Esophagus muscularis mucosa (tissue), 4 donors: Measurements from ENCODE around the gene NKAIN1. TPM values are rescaled to one million over a fixed set of nuclear protein-coding genes. Genes with fewer than 3 reads are reported as not detected.
"Not testable (repeated sequence)": the region's sequence is repeated elsewhere in the genome, so short reads cannot be mapped to it uniquely, and the experiment has no call there.

ENCODE experiments used
- DNase-seq: peaks from one replicate; pipeline ENCODE4 v3.0.0-alpha.2; 2017; ENCODE audit errors: extremely low spot score
- H3K27ac ChIP-seq, 4 donors: fragments of 200-600 bp; sonication (generic); replicated peaks in 1 of 4; 1 replicate in 3 of 4; 2 replicates in 1 of 4; pipeline ENCODE4 v1.5.1; 2016 to 2019; ENCODE audit warnings: mild to moderate bottlenecking in 1 of 4
- H3K27me3 ChIP-seq, 4 donors: fragments of 200-600 bp; sonication (generic); one replicate each; pipeline versions ENCODE4 v1.5.1 to v1.6.0; 2016 to 2019
- H3K36me3 ChIP-seq, 4 donors: fragments of 200-600 bp; sonication (generic); one replicate each; pipeline ENCODE4 v1.5.1; 2016 to 2019
- H3K4me1 ChIP-seq, 4 donors: fragments of 200-600 bp; sonication (generic); one replicate each; pipeline ENCODE4 v1.5.1; 2016 to 2019
- H3K4me3 ChIP-seq, 4 donors: fragments of 200-600 bp; sonication (generic); 1 replicate in 2 of 4; 2 replicates in 2 of 4; pipeline ENCODE4 v1.5.1; 2016 to 2019; ENCODE audit warnings: mild to moderate bottlenecking in 4 of 4, moderate library complexity in 1 of 4
- H3K9me3 ChIP-seq, 4 donors: fragments of 200-600 bp; sonication (generic); 1 replicate in 3 of 4; 2 replicates in 1 of 4; pipeline ENCODE4 v1.5.1; 2016 to 2019
- EP300 ChIP-seq: sonication (generic); formaldehyde crosslinking; IDR thresholded peaks from one replicate; pipeline ENCODE4 v1.6.1; 2017; ENCODE audit warnings: antibody characterized with exemption
- POLR2A ChIP-seq: fragments of 450-650 bp; IDR thresholded peaks from one replicate; pipeline ENCODE4 v1.6.1; 2017; ENCODE audit warnings: antibody characterized with exemption, moderate library complexity, mild to moderate bottlenecking, low read depth
- POLR2AphosphoS5 ChIP-seq, 2 donors: sonication (generic); formaldehyde crosslinking; IDR thresholded peaks; one replicate each; pipeline ENCODE4 v1.6.1; 2017; ENCODE audit warnings: antibody characterized with exemption in 2 of 2
- WGBS: methylation state at CpG from one replicate; pipeline ENCODE4 v1.1.5; 2018; 5-methylcytosine and 5-hydroxymethylcytosine counted together
- intact Hi-C: fragments of 100-400 bp; cut with DNase I; formaldehyde crosslinking; loops from one replicate; pipeline ENCODE4 v1.15.1; 2023
- total RNA-seq, 4 donors: library from RNA; depleted of rRNA; stranded (reverse); fragments of >200 nt; gene quantifications; one replicate each; pipeline versions ENCODE4 v1.1.0 to v1.2.1, GENCODE V29; 2016
- TF ChIP-seq, protein P1 (sequence below), 3 experiments: fragments of 200-600 bp in 2 of 3; fragments of 450-650 bp in 1 of 3; sonication (generic) in 2 of 3; IDR thresholded peaks; one replicate each; pipeline ENCODE4 v1.5.1; 2017 to 2019; ENCODE audit warnings: antibody characterized with exemption in 3 of 3, mild to moderate bottlenecking in 2 of 3, moderate library complexity in 1 of 3

NKAIN1 gene
- total RNA-seq, 4 donors from 2014 or later: not detected

DNA sequence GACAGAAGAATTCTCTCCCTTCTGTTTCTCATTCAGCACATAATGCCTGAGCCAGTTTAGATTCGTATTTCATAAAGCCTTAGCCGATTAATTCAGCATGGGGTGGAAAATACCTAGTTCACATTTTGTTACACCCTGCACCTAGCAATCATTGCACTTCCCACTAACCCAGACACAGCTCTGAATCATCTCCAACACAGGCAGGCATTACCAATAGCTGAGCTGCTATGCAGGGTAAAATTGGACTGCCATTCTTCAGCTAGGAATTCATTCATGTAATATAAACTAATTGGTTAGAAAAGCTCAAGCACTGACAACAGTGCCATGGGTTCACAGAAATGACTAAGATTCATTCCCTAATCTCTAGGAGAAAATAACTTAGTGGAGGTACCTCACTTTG, 26.9 kb upstream of the NKAIN1 start:
- intact Hi-C loops: no loop called here
- H3K36me3 ChIP-seq: peaks cover 21 to 90% (median 82%) of the 10 kb centered on the region in 4 donors
- H3K4me3 ChIP-seq: no peak overlapping the region
- no peaks in the 10 kb centered on the region for H3K9me3 ChIP-seq
- no peak overlapping the region for H3K27ac ChIP-seq
- no peak for TF ChIP-seq POLR2A
- TF ChIP-seq, protein P1, sequence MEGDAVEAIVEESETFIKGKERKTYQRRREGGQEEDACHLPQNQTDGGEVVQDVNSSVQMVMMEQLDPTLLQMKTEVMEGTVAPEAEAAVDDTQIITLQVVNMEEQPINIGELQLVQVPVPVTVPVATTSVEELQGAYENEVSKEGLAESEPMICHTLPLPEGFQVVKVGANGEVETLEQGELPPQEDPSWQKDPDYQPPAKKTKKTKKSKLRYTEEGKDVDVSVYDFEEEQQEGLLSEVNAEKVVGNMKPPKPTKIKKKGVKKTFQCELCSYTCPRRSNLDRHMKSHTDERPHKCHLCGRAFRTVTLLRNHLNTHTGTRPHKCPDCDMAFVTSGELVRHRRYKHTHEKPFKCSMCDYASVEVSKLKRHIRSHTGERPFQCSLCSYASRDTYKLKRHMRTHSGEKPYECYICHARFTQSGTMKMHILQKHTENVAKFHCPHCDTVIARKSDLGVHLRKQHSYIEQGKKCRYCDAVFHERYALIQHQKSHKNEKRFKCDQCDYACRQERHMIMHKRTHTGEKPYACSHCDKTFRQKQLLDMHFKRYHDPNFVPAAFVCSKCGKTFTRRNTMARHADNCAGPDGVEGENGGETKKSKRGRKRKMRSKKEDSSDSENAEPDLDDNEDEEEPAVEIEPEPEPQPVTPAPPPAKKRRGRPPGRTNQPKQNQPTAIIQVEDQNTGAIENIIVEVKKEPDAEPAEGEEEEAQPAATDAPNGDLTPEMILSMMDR (IDR thresholded peaks at IDR 0.05): no peak
- TF ChIP-seq POLR2AphosphoS5 (IDR thresholded peaks at IDR 0.05): no peak
- no peak for TF ChIP-seq EP300
- no peak for DNase-seq
- H3K4me1 ChIP-seq: peaks cover 0 to 13% (median 7%) of the 10 kb centered on the region in 4 donors
- no peaks in the 10 kb centered on the region for H3K27me3 ChIP-seq
- WGBS: 89% methylated on average over 2 of the region's 2 CpGs

DNA sequence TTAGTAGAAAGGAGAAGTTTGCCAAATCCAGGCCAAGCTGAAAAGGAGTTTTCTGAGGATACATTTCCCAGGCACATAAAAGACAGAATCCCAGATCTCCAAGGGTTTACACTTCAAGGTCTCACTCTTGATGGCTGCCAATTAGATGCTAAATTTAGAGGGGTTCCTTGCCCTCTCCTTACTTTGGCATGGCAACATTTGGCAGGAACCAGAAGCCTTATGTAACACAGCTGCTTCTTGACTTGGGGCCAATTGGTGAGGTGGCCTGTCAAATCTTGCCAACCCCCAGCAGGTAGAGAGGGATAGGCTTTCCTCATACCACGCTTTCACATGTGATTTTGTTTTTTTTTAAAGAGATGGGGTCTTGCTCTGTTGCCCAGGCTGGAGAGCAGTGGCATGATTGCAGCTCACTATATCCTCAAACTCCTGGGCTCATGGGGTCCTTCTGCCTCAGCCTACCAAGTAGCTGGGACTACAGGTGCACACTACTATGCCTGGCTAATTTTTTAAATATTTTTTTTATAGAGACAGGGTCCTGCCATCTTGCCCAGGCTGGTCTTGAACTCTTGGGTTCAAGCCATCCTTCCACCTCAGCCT, 25.2 kb upstream of the NKAIN1 start:
- H3K4me1 ChIP-seq: peaks cover 0 to 13% (median 7%) of the 10 kb centered on the region in 4 donors
- no peaks in the 10 kb centered on the region for H3K9me3 ChIP-seq
- H3K27ac ChIP-seq: no peak overlapping the region
- no peak for DNase-seq
- H3K4me3 ChIP-seq: no peak overlapping the region
- peaks cover 33 to 90% (median 83%) of the 10 kb centered on the region in 4 donors for H3K36me3 ChIP-seq
- H3K27me3 ChIP-seq: no peaks in the 10 kb centered on the region
- intact Hi-C loops: no loop called here
- no peak for TF ChIP-seq POLR2A
- TF ChIP-seq POLR2AphosphoS5 (IDR thresholded peaks at IDR 0.05): no peak
- TF ChIP-seq, protein P1 (IDR thresholded peaks at IDR 0.05): no peak
- no peak for TF ChIP-seq EP300
- WGBS: 81% methylated on average over 1 of the region's 1 CpG

DNA sequence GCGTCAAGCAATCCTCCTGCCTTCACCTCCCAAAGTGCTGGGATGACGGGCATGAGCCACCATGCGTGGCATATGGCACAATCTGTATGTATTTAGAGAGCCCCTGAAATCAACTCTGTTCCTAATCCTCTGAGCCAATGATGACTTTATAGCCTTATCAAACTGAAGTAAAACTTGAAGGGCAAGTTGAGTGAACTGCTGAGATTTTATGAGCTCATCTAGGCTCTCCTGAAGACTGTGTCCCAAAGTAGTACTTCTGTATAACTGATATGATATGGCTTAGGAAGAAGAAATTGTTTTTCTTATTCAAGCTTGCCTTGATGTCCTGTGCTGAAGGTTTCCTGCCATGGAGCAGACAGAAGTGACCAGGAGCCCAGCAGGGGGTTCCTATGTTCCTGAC, 23.7 kb upstream of the NKAIN1 start:
- Histone ChIP-seq H3K27ac (no peak overlapping the region), H3K4me1 (peaks cover 0 to 13% (median 7%) of the 10 kb centered on the region in 4 donors), H3K9me3 (no peaks in the 10 kb centered on the region), H3K4me3 (no peak overlapping the region), H3K27me3 (no peaks in the 10 kb centered on the region), H3K36me3 (peaks cover 38 to 90% (median 84%) of the 10 kb centered on the region in 4 donors)
- no peak for TF ChIP-seq EP300
- TF ChIP-seq POLR2A: no peak
- TF ChIP-seq POLR2AphosphoS5 (IDR thresholded peaks at IDR 0.05): no peak
- TF ChIP-seq, protein P1 (IDR thresholded peaks at IDR 0.05): no peak
- 98% methylated on average over 3 of the region's 3 CpGs for WGBS
- intact Hi-C loops: no loop called here
- DNase-seq: no peak

DNA sequence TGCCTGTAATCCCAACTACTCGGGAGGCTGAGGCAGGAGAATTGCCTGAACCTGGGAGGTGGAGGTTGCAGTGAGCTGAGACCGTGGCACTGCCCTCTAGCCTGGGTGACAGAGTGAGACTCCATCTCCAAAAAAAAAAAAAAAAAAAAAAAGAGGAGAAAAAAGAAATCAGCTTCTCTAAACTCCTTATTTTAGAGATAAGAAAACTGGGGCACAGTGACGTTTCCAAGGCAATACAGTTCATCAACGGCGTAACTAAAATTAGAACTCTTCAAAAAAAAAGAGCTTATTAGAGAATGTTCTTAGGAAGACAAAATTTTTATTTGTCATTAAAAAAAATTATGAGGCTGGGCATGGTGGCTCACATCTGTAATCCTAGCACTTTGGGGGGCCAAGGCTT, 22.7 kb upstream of the NKAIN1 start:
- H3K9me3 ChIP-seq, H3K27ac ChIP-seq, H3K4me3 ChIP-seq, DNase-seq, intact Hi-C loops, H3K27me3 ChIP-seq: not testable (repeated sequence)
- 90% methylated on average over 5 of the region's 5 CpGs for WGBS
- peaks cover 30 to 90% (median 85%) of the 10 kb centered on the region in 4 donors for H3K36me3 ChIP-seq
- peaks cover 0 to 13% (median 7%) of the 10 kb centered on the region in 4 donors for H3K4me1 ChIP-seq

DNA sequence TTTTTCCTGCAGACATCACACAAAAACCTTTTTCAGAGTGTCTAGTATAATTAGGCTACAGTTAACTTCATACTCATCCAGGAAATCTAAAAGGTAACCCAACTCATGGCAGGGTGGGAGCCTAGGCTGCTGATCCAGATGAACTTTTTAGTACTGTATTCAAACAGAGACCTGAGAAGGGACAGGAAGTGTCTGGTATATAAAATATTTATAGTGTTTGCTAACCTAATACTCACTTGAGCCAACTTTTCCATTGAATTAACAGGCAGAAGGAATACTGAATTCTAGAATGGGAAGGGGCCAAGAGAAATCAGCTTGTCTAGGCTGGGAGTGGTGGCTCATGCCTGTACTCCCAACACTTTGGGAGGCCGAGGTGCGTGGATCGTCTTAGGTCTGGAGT, 22.2 kb upstream of the NKAIN1 start:
- Histone ChIP-seq H3K9me3 (no peaks in the 10 kb centered on the region), H3K4me3 (no peak overlapping the region), H3K27ac (no peak overlapping the region), H3K36me3 (peaks cover 26 to 90% (median 84%) of the 10 kb centered on the region in 4 donors), H3K27me3 (no peaks in the 10 kb centered on the region), H3K4me1 (peaks cover 0 to 13% (median 7%) of the 10 kb centered on the region in 4 donors)
- intact Hi-C loops: no loop called here
- TF ChIP-seq EP300 (no peak), POLR2A (no peak), POLR2AphosphoS5 (IDR thresholded peaks at IDR 0.05) (no peak)
- TF ChIP-seq, protein P1 (IDR thresholded peaks at IDR 0.05): no peak
- DNase-seq: no peak
- 100% methylated on average over 3 of the region's 3 CpGs for WGBS
